OCI-LY7 (cell line): ENCODE results near the gene CTBP2. TPM values are rescaled to one million over a fixed set of nuclear protein-coding genes. Genes with fewer than 3 reads are reported as not detected.

Source experiments
- BruUV-seq: library from RNA; stranded (reverse); fragments of 400-500 nt; replicated peaks from 2 replicates; lab custom pipeline; 2021; lab: Mats Ljungman, UMichigan
- CTCF ChIA-PET: fragments of 300-600 bp; sonication (Branson Sonifier 250); formaldehyde crosslinking; loops from one replicate; lab custom pipeline; 2022; ENCODE audit warnings: antibody characterized with exemption; ENCODE audit not compliant: unreplicated experiment; lab: Charles Lee
- POLR2A ChIA-PET: fragments of 300-600 bp; sonication (Branson Sonifier 250); formaldehyde crosslinking; loops from one replicate; lab custom pipeline; 2022; ENCODE audit warnings: antibody characterized with exemption; lab: Charles Lee
- DNase-seq: peaks from one replicate; pipeline ENCODE4 v3.0.0-alpha.2; 2015; ENCODE audit warnings: low spot score
- H2AFZ ChIP-seq: fragments of 200-600 bp; sonication (generic), shearing (Covaris generic); 2 replicates; pipeline ENCODE4 v1.6.1; 2014; ENCODE audit warnings: mild to moderate bottlenecking, antibody characterized with exemption, low read length, moderate library complexity
- H3K27ac ChIP-seq: fragments of 200-600 bp; sonication (generic); 2 replicates; pipeline ENCODE4 v1.5.1; 2014; ENCODE audit warnings: mixed run types, low read depth, mild to moderate bottlenecking, moderate library complexity, low read length, inconsistent platforms; ENCODE audit not compliant: poor library complexity, severe bottlenecking
- H3K36me3 ChIP-seq: fragments of 200-600 bp; sonication (generic); 2 replicates; pipeline ENCODE4 v1.6.1; 2014; ENCODE audit warnings: mild to moderate bottlenecking, antibody characterized with exemption, low read length, moderate library complexity, mixed read lengths; ENCODE audit not compliant: insufficient read depth
- H3K4me1 ChIP-seq: fragments of 200-600 bp; sonication (generic); 2 replicates; pipeline ENCODE4 v1.5.1; 2014; ENCODE audit warnings: mild to moderate bottlenecking, low read length; ENCODE audit not compliant: insufficient read depth, poor library complexity, severe bottlenecking
- H3K4me2 ChIP-seq: fragments of 200-600 bp; sonication (generic); 2 replicates; pipeline ENCODE4 v1.6.1; 2014; ENCODE audit warnings: mild to moderate bottlenecking, low read length
- H3K4me3 ChIP-seq: fragments of 200-600 bp; sonication (generic); 2 replicates; pipeline ENCODE4 v1.5.1; 2014; ENCODE audit warnings: mild to moderate bottlenecking, low read depth, low read length; ENCODE audit not compliant: poor library complexity, severe bottlenecking
- H3K79me2 ChIP-seq: fragments of 200-600 bp; sonication (generic); 2 replicates; pipeline ENCODE4 v1.6.1; 2016; ENCODE audit warnings: low read depth, mild to moderate bottlenecking, low read length, moderate library complexity, mixed read lengths; ENCODE audit not compliant: insufficient read depth
- H3K9me2 ChIP-seq: fragments of 200-600 bp; sonication (generic); 2 replicates; pipeline ENCODE4 v1.6.1; 2016; ENCODE audit warnings: mild to moderate bottlenecking, low read length, mixed read lengths; ENCODE audit not compliant: insufficient read depth
- H3K9me3 ChIP-seq: fragments of 200-600 bp; sonication (generic); 2 replicates; pipeline ENCODE4 v1.6.1; 2014; ENCODE audit warnings: mild to moderate bottlenecking, mixed run types, low read length, mixed read lengths
- H4K20me1 ChIP-seq: fragments of 200-600 bp; sonication (generic); 2 replicates; pipeline ENCODE4 v1.6.1; 2014; ENCODE audit warnings: mild to moderate bottlenecking, antibody characterized with exemption, low read length, moderate library complexity, mixed read lengths; ENCODE audit not compliant: insufficient read depth
- EZH2phosphoT487 ChIP-seq: fragments of 200-600 bp; sonication (generic); IDR thresholded peaks from 2 replicates; pipeline ENCODE4 v1.6.1; 2018; ENCODE audit warnings: low read depth, borderline replicate concordance, mild to moderate bottlenecking, mixed run types, antibody characterized with exemption, low read length, moderate library complexity, mixed read lengths
- intact Hi-C: fragments of 100-400 bp; cut with micrococcal nuclease; formaldehyde crosslinking; loops from one replicate; pipeline ENCODE4 v1.10.0; 2022; ENCODE audit not compliant: unreplicated experiment
- total RNA-seq, 2 experiments: library from RNA; depleted of rRNA in 1 of 2; stranded (reverse); fragments of >200 nt in 1 of 2; shearing (Covaris generic) in 1 of 2; gene quantifications; 2 replicates each; pipeline ENCODE4 v1.2.3, GENCODE V29; 2014 to 2022
- TF ChIP-seq, protein P1 (sequence below): fragments of 200-600 bp; sonication (generic); conservative IDR thresholded peaks from 2 replicates; pipeline ENCODE4 v1.5.1; 2014; ENCODE audit warnings: mild to moderate bottlenecking, antibody characterized with exemption, low read length, moderate library complexity, mixed read lengths

Gene CTBP2
- total RNA-seq, 2 experiments from 2014 or later: not detected

GRCh38 chr10:124983321-124983720 is 177.0 kb downstream of the CTBP2 start:
- Histone ChIP-seq H3K79me2 (peaks cover 13% of the 10 kb centered on the region), H4K20me1 (no peaks in the 10 kb centered on the region), H3K9me2 (no peaks in the 10 kb centered on the region), H3K4me3 (no peak overlapping the region), H3K4me2 (no peak overlapping the region), H3K4me1 (peaks cover 16% of the 10 kb centered on the region), H3K36me3 (peaks cover 73% of the 10 kb centered on the region), H3K9me3 (no peaks in the 10 kb centered on the region), H3K27ac (no peak overlapping the region), H2AFZ (no peak overlapping the region)
- ChIA-PET CTCF (no interaction called here), POLR2A (interaction anchor here (0.6 to 0.8 kb wide), 4 partner anchors 9 to 106 kb away, joined by 3 read pairs; no protein-coding TSS in a partner anchor)
- no peak for DNase-seq
- no TSS peak for BruUV-seq
- TF ChIP-seq, protein P1, sequence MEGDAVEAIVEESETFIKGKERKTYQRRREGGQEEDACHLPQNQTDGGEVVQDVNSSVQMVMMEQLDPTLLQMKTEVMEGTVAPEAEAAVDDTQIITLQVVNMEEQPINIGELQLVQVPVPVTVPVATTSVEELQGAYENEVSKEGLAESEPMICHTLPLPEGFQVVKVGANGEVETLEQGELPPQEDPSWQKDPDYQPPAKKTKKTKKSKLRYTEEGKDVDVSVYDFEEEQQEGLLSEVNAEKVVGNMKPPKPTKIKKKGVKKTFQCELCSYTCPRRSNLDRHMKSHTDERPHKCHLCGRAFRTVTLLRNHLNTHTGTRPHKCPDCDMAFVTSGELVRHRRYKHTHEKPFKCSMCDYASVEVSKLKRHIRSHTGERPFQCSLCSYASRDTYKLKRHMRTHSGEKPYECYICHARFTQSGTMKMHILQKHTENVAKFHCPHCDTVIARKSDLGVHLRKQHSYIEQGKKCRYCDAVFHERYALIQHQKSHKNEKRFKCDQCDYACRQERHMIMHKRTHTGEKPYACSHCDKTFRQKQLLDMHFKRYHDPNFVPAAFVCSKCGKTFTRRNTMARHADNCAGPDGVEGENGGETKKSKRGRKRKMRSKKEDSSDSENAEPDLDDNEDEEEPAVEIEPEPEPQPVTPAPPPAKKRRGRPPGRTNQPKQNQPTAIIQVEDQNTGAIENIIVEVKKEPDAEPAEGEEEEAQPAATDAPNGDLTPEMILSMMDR: no peak
- TF ChIP-seq EZH2phosphoT487: no peak
- intact Hi-C loops: no loop called here

DNA sequence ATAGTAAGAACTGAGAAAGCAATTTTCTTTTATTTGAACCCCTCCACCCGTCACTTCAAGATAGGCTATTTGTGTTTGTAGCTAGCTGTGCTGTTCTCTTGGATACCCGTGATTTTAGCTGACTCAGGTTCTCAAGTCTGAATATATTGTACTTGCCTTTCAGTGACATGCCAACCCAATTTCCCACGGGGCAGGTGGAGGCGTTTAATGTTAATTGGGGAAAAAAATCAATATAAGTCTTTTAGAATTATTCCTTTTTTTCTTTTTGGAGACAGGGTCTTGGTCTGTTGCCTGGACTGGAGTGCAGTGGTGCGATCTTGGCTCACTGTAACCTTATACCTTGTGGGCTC is 182.0 kb downstream of the CTBP2 start:
- intact Hi-C loops: no loop called here
- no TSS peak for BruUV-seq

More for the DNA sequence above, 182.0 kb downstream of the CTBP2 start:
- POLR2A ChIA-PET: interaction anchor here (0.6 to 1.3 kb wide), 3 partner anchors 14 to 252 kb away, joined by 3 to 4 read pairs (median 3); no protein-coding TSS in a partner anchor
- H3K79me2 ChIP-seq: peaks cover 13% of the 10 kb centered on the region
- H3K4me3 ChIP-seq: no peak overlapping the region
- CTCF ChIA-PET: no interaction called here
- no peaks in the 10 kb centered on the region for H4K20me1 ChIP-seq
- H2AFZ ChIP-seq: no peak overlapping the region
- H3K4me1 ChIP-seq: peaks cover 2% of the 10 kb centered on the region
- H3K4me2 ChIP-seq: no peak overlapping the region
- H3K27ac ChIP-seq: no peak overlapping the region
- H3K9me2 ChIP-seq: no peaks in the 10 kb centered on the region
- TF ChIP-seq, protein P1: no peak
- no peak for TF ChIP-seq EZH2phosphoT487
- peaks cover 57% of the 10 kb centered on the region for H3K36me3 ChIP-seq
- H3K9me3 ChIP-seq: no peaks in the 10 kb centered on the region
- no peak for DNase-seq
